ENCODE measurements around the gene ELFN1.

GRCh38 chr7:1732072-1732471 is 62.0 kb downstream of the ELFN1 start:
- TF ChIP-seq CTCF (IDR thresholded peaks at IDR 0.05; ENCODE audit: low read depth, low read length) (no peak), POLR2A (IDR thresholded peaks at IDR 0.05; ENCODE audit: extremely low read depth, insufficient read length) (no peak), MYC (IDR thresholded peaks at IDR 0.05; ENCODE audit: low read depth, low read length) (no peak)
- TF ChIP-seq, protein P1, sequence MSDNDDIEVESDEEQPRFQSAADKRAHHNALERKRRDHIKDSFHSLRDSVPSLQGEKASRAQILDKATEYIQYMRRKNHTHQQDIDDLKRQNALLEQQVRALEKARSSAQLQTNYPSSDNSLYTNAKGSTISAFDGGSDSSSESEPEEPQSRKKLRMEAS (IDR thresholded peaks at IDR 0.05; ENCODE audit: low read depth, low read length) = no peak
